B cell (primary cell): ENCODE measurements around the gene GHDC. TPM values are rescaled to one million over a fixed set of nuclear protein-coding genes. Genes with fewer than 3 reads are reported as not detected.
"Not testable (repeated sequence)": the region's sequence is repeated elsewhere in the genome, so short reads cannot be mapped to it uniquely, and the experiment has no call there.

Source experiments
- ATAC-seq: fragments of 200-7000 bp; cut with Tn5 transposase; one replicate; pipeline ENCODE4 v1.10.0; 2021; ENCODE audit warnings: low read depth, mild to moderate bottlenecking, moderate number of reproducible peaks, moderate library complexity
- CTCF ChIA-PET: fragments of 350-600 bp; sonication (Branson Sonifier 250); formaldehyde crosslinking; loops from one replicate; lab custom pipeline; 2021; ENCODE audit warnings: antibody characterized with exemption, inconsistent platforms; lab: Charles Lee
- POLR2A ChIA-PET: fragments of 350-600 bp; sonication (Branson Sonifier 250); formaldehyde crosslinking; loops from one replicate; lab custom pipeline; 2021; ENCODE audit warnings: antibody characterized with exemption; lab: Charles Lee
- DNase-seq: peaks from one replicate; pipeline ENCODE4 v3.0.0; 2013
- H2AFZ ChIP-seq: 2 replicates; pipeline ENCODE4 v1.6.1; 2012; ENCODE audit warnings: mild to moderate bottlenecking, low read depth, low read length; ENCODE audit not compliant: insufficient read depth, poor library complexity, severe bottlenecking
- H3K27ac ChIP-seq, 2 donors: 1 replicate in 1 of 2; 2 replicates in 1 of 2; pipeline ENCODE4 v1.5.1; 2012 to 2013; ENCODE audit warnings: low read length in 2 of 2, mild to moderate bottlenecking in 2 of 2, moderate library complexity in 1 of 2
- H3K27me3 ChIP-seq, 4 experiments: fragments of 200-600 bp in 1 of 4; sonication (generic) in 1 of 4; replicated peaks in 1 of 4; 1 replicate in 2 of 4; 2 replicates in 2 of 4; pipeline versions ENCODE4 v1.6.1 to v1.7.0; 2013 to 2016; ENCODE audit warnings: low read length in 3 of 4, mild to moderate bottlenecking in 2 of 4, mixed read lengths in 1 of 4, moderate library complexity in 1 of 4; ENCODE audit not compliant: insufficient read depth in 4 of 4, control insufficient read depth in 3 of 4; ENCODE audit errors: control extremely low read depth in 1 of 4
- H3K36me3 ChIP-seq, 2 experiments: replicated peaks in 1 of 2; 1 replicate in 1 of 2; 2 replicates in 1 of 2; pipeline versions ENCODE4 v1.6.1 to v1.7.1; 2013; ENCODE audit warnings: low read length in 1 of 2; ENCODE audit not compliant: insufficient read depth in 2 of 2, control insufficient read depth in 1 of 2; ENCODE audit errors: control extremely low read depth in 1 of 2, extremely low read depth in 1 of 2
- H3K4me1 ChIP-seq, 2 donors: fragments of 200-600 bp in 1 of 2; sonication (generic) in 1 of 2; 1 replicate in 1 of 2; 2 replicates in 1 of 2; pipeline versions ENCODE4 v1.5.1 to v1.6.1; 2013 to 2017; ENCODE audit warnings: low read length in 2 of 2; ENCODE audit not compliant: control insufficient read depth in 2 of 2, insufficient read depth in 2 of 2
- H3K4me2 ChIP-seq: replicated peaks from 2 replicates; pipeline ENCODE3; 2012; ENCODE audit warnings: mild to moderate bottlenecking, low read depth, low read length; ENCODE audit not compliant: poor library complexity, severe bottlenecking
- H3K4me3 ChIP-seq, 5 experiments: fragments of 200-600 bp in 1 of 5; sonication (generic) in 1 of 5; 1 replicate in 3 of 5; 2 replicates in 2 of 5; pipeline versions ENCODE4 v1.5.1 to v1.7.0; 2011 to 2016; ENCODE audit warnings: low read length in 4 of 5, mild to moderate bottlenecking in 4 of 5, low read depth in 2 of 5, control low read depth in 1 of 5, moderate library complexity in 1 of 5; ENCODE audit not compliant: insufficient read depth in 1 of 5; ENCODE audit errors: control extremely low read depth in 1 of 5, extremely low read depth in 1 of 5
- H3K79me2 ChIP-seq: fragments of 200-600 bp; sonication (generic); one replicate; pipeline ENCODE4 v1.6.0; 2016; ENCODE audit warnings: low read length; ENCODE audit not compliant: control insufficient read depth, insufficient read depth
- H3K9ac ChIP-seq: fragments of 200-600 bp; sonication (generic); 2 replicates; pipeline ENCODE4 v1.6.1; 2017; ENCODE audit warnings: mild to moderate bottlenecking, low read length, moderate library complexity
- H3K9me3 ChIP-seq, 3 donors: one replicate each; pipeline versions ENCODE4 v1.6.1 to v1.7.1; 2013; ENCODE audit warnings: low read length in 2 of 3; ENCODE audit not compliant: control insufficient read depth in 2 of 3, insufficient read depth in 1 of 3; ENCODE audit errors: control extremely low read depth in 1 of 3
- H4K20me1 ChIP-seq: 2 replicates; pipeline ENCODE4 v1.6.0; 2012; ENCODE audit warnings: mild to moderate bottlenecking, low read length; ENCODE audit not compliant: insufficient read depth, control insufficient read depth, poor library complexity, severe bottlenecking
- H3K27ac Mint-ChIP-seq: one replicate; pipeline ENCODE4 v1.8.0; 2021; ENCODE audit warnings: mixed read lengths
- H3K27me3 Mint-ChIP-seq: one replicate; pipeline ENCODE4 v1.8.0; 2021; ENCODE audit warnings: mixed read lengths
- H3K4me1 Mint-ChIP-seq: one replicate; pipeline ENCODE4 v1.8.0; 2021; ENCODE audit warnings: mixed read lengths
- H3K4me3 Mint-ChIP-seq: one replicate; pipeline ENCODE4 v1.8.0; 2021; ENCODE audit warnings: mixed read lengths
- H3K9me3 Mint-ChIP-seq: one replicate; pipeline ENCODE4 v1.8.0; 2022; ENCODE audit warnings: mixed read lengths; ENCODE audit not compliant: insufficient read depth
- EZH2 ChIP-seq: IDR thresholded peaks from 2 replicates; pipeline ENCODE4 v1.6.1; 2012; ENCODE audit warnings: borderline replicate concordance, low read depth, mild to moderate bottlenecking, moderate library complexity, low read length; ENCODE audit not compliant: insufficient read depth, poor library complexity, severe bottlenecking
- WGBS: methylation state at CpG from one replicate; pipeline ENCODE4 v1.1.5; 2013; ENCODE audit warnings: missing lambda C conversion rate; ENCODE audit not compliant: insufficient coverage; 5-methylcytosine and 5-hydroxymethylcytosine counted together
- intact Hi-C: fragments of 100-400 bp; cut with micrococcal nuclease; formaldehyde crosslinking; loops from one replicate; pipeline ENCODE4 v1.10.0; 2022
- polyA plus RNA-seq: library from polyadenylated mRNA; depleted of rRNA; stranded (reverse); fragments of >200 nt; gene quantifications from 2 replicates; pipeline ENCODE4 v1.2.3, GENCODE V29; 2012
- total RNA-seq, 2 donors: library from RNA; stranded (reverse); fragments of 120-200 nt in 1 of 2; gene quantifications; 1 replicate in 1 of 2; 2 replicates in 1 of 2; pipeline versions ENCODE4 v1.2.3 to v1.2.4, GENCODE V29; 2013 to 2022
- TF ChIP-seq, protein P1 (sequence below): fragments of 200-600 bp; IDR thresholded peaks from one replicate; pipeline ENCODE4 v1.8.0; 2022; ENCODE audit warnings: antibody characterized with exemption, mild to moderate bottlenecking

Gene GHDC
- total and polyA plus RNA-seq, 2 donors (not counting 1 experiment from before 2014, with no cell fraction given), result 41.5 to 65.4 TPM

DNA sequence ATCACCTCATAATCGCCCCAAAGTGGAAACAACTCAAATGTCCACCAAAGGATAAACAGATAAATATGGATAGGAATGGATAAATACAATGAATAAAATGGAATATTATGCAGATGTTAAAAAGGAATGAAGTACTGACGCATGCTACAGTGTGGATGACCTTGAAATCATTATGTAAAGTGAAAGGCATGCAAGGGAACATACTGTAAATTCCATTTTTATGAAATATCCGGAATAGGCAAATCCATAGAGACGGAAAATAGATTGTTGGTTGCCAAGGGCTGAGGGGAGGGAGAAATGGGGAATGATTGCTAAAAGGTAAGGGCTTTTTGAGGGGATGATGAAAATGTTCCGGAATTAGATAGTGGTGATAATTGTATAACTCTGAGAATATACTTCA lies 45.9 kb upstream of the GHDC start:
- H3K27me3 Mint-ChIP-seq, result no peaks in the 10 kb centered on the region
- Histone ChIP-seq H3K4me1 (no peaks in the 10 kb centered on the region), H3K4me2 (no peak overlapping the region), H3K27me3 (no peaks in the 10 kb centered on the region), H3K9ac (no peak overlapping the region), H3K27ac (no peak overlapping the region), H4K20me1 (no peaks in the 10 kb centered on the region), H3K79me2 (peaks cover 93% of the 10 kb centered on the region), H2AFZ (no peak overlapping the region), H3K4me3 (no peak overlapping the region), H3K9me3 (no peaks in the 10 kb centered on the region), H3K36me3 (no peaks in the 10 kb centered on the region)
- TF ChIP-seq, protein P1, sequence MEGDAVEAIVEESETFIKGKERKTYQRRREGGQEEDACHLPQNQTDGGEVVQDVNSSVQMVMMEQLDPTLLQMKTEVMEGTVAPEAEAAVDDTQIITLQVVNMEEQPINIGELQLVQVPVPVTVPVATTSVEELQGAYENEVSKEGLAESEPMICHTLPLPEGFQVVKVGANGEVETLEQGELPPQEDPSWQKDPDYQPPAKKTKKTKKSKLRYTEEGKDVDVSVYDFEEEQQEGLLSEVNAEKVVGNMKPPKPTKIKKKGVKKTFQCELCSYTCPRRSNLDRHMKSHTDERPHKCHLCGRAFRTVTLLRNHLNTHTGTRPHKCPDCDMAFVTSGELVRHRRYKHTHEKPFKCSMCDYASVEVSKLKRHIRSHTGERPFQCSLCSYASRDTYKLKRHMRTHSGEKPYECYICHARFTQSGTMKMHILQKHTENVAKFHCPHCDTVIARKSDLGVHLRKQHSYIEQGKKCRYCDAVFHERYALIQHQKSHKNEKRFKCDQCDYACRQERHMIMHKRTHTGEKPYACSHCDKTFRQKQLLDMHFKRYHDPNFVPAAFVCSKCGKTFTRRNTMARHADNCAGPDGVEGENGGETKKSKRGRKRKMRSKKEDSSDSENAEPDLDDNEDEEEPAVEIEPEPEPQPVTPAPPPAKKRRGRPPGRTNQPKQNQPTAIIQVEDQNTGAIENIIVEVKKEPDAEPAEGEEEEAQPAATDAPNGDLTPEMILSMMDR, result no peak
- no peak for TF ChIP-seq EZH2
- CTCF ChIA-PET, result no interaction called here
- ATAC-seq (no peak), DNase-seq (no peak)
- intact Hi-C loops, result no loop called here
- POLR2A ChIA-PET, result interaction anchor here (0.5 to 0.6 kb wide), 2 partner anchors 10 to 11 kb away, joined by 3 to 4 read pairs; no protein-coding TSS in a partner anchor
- H3K27ac Mint-ChIP-seq, result no peak overlapping the region
- H3K4me3 Mint-ChIP-seq, result no peak overlapping the region
- H3K9me3 Mint-ChIP-seq, result no peaks in the 10 kb centered on the region
- WGBS, result 97% methylated on average over 4 of the region's 5 CpGs
- peaks cover 16% of the 10 kb centered on the region for H3K4me1 Mint-ChIP-seq

DNA sequence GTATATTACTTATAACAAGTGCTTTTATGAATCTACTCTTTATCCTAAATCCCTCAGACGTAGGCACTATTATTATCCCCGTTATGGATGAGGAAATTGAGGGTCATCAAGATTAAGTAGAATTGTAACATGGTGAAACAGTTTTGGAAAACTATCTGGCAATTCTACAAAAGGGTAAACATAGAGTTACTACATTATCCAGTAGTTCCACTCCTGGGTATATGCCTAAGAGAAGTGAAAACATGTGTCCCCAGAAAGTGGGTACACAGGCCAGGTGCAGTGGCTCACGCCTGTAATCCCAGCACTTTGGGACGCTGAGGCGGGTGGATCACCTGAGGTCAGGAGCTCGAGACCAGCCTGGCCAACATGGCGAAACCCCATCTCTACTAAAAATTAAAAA lies 45.3 kb upstream of the GHDC start:
- H3K9me3 Mint-ChIP-seq, H3K4me3 ChIP-seq, CTCF ChIA-PET, H3K4me2 ChIP-seq, H2AFZ ChIP-seq, H3K4me3 Mint-ChIP-seq, H3K9ac ChIP-seq, H3K27me3 ChIP-seq, H3K36me3 ChIP-seq, ATAC-seq, H3K27ac Mint-ChIP-seq, DNase-seq, intact Hi-C loops, H3K27ac ChIP-seq, H3K27me3 Mint-ChIP-seq, H4K20me1 ChIP-seq, H3K4me1 ChIP-seq, H3K9me3 ChIP-seq: not testable (repeated sequence)
- peaks cover 93% of the 10 kb centered on the region for H3K79me2 ChIP-seq
- POLR2A ChIA-PET, result interaction anchor here (0.6 kb wide), 1 partner anchor 12 kb away, joined by 4 read pairs; no protein-coding TSS in a partner anchor
- H3K4me1 Mint-ChIP-seq, result peaks cover 15% of the 10 kb centered on the region
- 97% methylated on average over 4 of the region's 7 CpGs for WGBS
